T-helper 9 cell (primary cell): ENCODE results near the gene LRRC58.

Experiments used
- DNase-seq: peaks from one replicate; pipeline ENCODE4 v3.0.0-alpha.2; 2020

LRRC58 gene

DNA sequence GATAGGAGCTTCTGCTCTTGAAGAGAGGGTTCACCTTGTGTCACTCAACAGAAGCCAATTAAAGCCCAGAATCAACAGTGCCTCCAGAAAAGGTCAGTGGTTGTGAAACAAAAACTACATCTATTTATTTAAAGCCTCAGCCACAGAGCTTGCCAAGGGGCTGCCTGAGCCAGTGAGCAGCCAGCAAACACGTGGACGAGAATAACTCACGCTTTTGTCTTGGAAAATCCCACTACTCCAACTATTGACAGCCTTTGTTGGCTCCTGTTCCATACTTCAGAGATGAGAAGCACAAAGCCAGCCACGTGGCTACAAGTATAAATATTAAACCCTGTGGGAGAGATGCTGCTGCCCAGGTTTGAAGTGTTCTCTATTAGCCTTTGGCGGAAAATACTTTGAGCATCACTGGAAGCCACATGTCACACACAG is 74.4 kb downstream of the LRRC58 start:
- no peak for DNase-seq
